ENCODE data around the gene RAG1.
A peak's percentile ranks its signal among the peaks of the same experiment; 100 is the strongest.

RAG1 gene

DNA sequence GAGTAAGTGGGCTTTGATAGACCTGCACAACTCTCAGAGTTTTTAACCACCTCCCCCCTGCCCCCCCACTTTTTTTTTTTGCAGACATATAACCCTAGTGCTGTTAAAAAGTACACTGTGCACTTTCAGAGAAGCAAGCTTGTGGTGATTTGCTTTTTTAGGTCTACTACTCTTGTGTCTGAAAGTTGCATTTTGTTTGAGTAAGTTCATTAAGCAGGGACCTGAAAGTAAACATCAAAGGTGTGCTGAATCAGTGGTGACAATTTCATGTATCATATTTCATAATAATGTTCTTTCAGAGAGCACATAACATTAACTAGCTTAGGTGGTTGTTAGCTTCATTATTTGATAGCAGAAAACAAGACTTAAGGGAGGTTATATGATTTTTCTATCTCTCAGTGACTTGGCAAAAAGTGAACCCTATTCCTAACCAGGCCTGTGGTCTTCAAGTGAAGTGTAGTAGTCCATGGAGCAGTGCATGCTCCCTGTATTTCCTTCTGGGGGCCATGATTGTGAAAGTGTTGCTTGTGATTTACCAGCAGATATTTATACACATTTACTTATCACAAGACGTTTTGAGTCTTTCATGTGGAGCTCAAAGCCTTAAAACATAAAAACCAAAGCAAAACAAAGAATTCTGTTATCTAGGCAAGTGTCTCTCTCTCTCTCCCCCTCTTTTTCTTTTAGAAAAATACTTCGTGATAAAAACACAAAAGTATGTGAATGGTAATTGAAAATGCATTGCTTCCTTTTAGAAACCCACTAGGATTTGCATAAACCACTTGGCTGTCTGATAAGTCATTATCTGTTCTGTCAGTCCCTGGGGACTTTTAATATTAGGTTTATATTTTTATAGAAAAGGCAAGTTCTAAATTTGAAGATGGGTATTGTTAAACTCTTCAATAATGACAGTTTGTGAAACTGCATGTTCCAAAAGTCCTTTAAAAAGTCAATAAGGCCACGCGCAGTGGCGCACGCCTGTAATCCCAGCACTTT, 37.7 kb downstream of the RAG1 start:
- Histone ChIP-seq H2AFZ (ENCODE audit: low read length) (no peak overlapping the region), H3K4me1 (ENCODE audit: low read length) (peaks cover 15% of the 10 kb centered on the region), H4K20me1 (ENCODE audit: insufficient read depth, low read length) (no peaks in the 10 kb centered on the region), H3K79me2 (ENCODE audit: low read length) (no peaks in the 10 kb centered on the region), H3K36me3 (replicated peaks; ENCODE audit: insufficient read depth, low read length) (no peaks in the 10 kb centered on the region), H3K4me2 (ENCODE audit: low read depth, low read length) (peak overlapping the region; percentile 76), H3K9ac (ENCODE audit: low read length) (no peak overlapping the region), H3K27ac (ENCODE audit: low read length) (peak overlapping the region; percentile 54), H3K27me3 (replicated peaks; ENCODE audit: insufficient read depth, low read length) (no peaks in the 10 kb centered on the region), H3K4me3 (ENCODE audit: low read length) (peak overlapping the region; percentile 20; the same call in 1 of the 2 replicates), H3F3A (ENCODE audit: insufficient read depth, low read length) (peaks cover 16% of the 10 kb centered on the region), H3K9me2 (replicated peaks; ENCODE audit: insufficient read depth, low read length) (no peaks in the 10 kb centered on the region), H3K9me3 (replicated peaks; ENCODE audit: insufficient read depth, low read length) (no peaks in the 10 kb centered on the region)
- TF ChIP-seq EZH2 (optimal IDR thresholded peaks at IDR 0.05; ENCODE audit: low read depth, low read length) (no peak), EZH2phosphoT487 (IDR thresholded peaks at IDR 0.05; ENCODE audit: low read length) (no peak)
- TF ChIP-seq, protein P1, sequence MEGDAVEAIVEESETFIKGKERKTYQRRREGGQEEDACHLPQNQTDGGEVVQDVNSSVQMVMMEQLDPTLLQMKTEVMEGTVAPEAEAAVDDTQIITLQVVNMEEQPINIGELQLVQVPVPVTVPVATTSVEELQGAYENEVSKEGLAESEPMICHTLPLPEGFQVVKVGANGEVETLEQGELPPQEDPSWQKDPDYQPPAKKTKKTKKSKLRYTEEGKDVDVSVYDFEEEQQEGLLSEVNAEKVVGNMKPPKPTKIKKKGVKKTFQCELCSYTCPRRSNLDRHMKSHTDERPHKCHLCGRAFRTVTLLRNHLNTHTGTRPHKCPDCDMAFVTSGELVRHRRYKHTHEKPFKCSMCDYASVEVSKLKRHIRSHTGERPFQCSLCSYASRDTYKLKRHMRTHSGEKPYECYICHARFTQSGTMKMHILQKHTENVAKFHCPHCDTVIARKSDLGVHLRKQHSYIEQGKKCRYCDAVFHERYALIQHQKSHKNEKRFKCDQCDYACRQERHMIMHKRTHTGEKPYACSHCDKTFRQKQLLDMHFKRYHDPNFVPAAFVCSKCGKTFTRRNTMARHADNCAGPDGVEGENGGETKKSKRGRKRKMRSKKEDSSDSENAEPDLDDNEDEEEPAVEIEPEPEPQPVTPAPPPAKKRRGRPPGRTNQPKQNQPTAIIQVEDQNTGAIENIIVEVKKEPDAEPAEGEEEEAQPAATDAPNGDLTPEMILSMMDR (IDR thresholded peaks at IDR 0.05; ENCODE audit: low read length) = no peak
- DNase-seq = peak; percentile 78

DNA sequence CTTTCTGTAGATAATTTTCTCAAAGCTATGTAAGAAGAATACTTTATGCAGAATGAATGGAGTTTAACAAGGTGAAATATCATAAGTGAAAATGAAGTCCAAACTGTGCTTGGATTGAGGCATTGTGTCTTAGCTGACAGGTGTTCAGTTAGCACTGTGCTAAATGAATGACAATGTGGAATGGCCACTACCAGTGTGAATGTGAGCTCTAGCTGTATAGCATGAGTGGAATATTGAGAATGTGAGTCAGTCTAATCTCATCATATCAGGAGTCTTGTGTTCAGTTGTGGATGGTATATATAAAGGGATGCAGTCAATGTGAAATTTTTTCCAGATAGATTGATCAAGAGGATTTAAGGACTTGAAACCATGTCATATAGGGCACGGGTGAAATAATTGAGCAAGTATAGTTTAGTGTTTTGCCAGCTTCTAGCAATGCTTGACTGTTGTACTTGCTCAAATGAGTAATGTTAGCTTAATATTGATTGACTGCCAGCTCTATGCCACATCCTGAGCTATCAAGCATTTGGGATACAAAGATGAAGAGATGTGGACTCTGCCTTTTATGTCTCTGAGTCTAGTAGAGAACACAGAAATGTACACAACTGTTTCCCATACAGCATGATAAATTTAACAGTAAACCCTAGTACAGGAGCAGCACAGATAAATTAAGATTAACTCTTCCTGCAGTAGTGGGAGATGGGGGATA, 40.8 kb downstream of the RAG1 start:
- Histone ChIP-seq H3K27me3 (replicated peaks; ENCODE audit: insufficient read depth, low read length) (no peaks in the 10 kb centered on the region), H3K36me3 (replicated peaks; ENCODE audit: insufficient read depth, low read length) (no peaks in the 10 kb centered on the region), H3F3A (ENCODE audit: insufficient read depth, low read length) (peaks cover 16% of the 10 kb centered on the region), H4K20me1 (ENCODE audit: insufficient read depth, low read length) (no peaks in the 10 kb centered on the region), H3K9me2 (replicated peaks; ENCODE audit: insufficient read depth, low read length) (no peaks in the 10 kb centered on the region), H3K79me2 (ENCODE audit: low read length) (no peaks in the 10 kb centered on the region), H2AFZ (ENCODE audit: low read length) (no peak overlapping the region), H3K4me3 (ENCODE audit: low read length) (no peak overlapping the region), H3K4me2 (ENCODE audit: low read depth, low read length) (no peak overlapping the region), H3K9me3 (replicated peaks; ENCODE audit: insufficient read depth, low read length) (no peaks in the 10 kb centered on the region), H3K9ac (ENCODE audit: low read length) (no peak overlapping the region), H3K4me1 (ENCODE audit: low read length) (peaks cover 15% of the 10 kb centered on the region), H3K27ac (ENCODE audit: low read length) (no peak overlapping the region)
- no peak for DNase-seq
- TF ChIP-seq EZH2 (optimal IDR thresholded peaks at IDR 0.05; ENCODE audit: low read depth, low read length) (no peak), EZH2phosphoT487 (IDR thresholded peaks at IDR 0.05; ENCODE audit: low read length) (no peak)

DNA sequence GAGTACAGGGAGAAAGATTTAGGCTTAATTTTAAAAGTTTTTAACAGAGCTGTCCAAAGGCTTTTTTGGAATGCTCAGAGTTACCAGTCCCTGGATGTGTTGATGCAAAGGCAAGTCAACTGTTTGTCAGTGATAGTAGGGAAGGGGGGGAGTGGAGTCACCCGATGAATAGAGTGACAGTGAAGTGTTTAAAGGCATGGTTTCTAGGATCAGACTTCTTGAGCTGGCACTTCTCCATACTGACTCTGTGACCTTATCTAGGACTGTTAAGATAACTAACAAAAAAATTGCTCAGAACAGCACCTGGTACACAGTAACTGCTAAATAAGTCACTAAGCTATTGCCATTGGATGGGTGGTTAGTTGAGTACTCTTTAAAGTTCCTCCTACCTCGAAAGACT, 41.6 kb downstream of the RAG1 start:
- no peaks in the 10 kb centered on the region for H3K9me2 ChIP-seq (replicated peaks; ENCODE audit: insufficient read depth, low read length)
- H3K79me2 ChIP-seq (ENCODE audit: low read length) = no peaks in the 10 kb centered on the region
- H3F3A ChIP-seq (ENCODE audit: insufficient read depth, low read length) = peaks cover 16% of the 10 kb centered on the region
- no peak overlapping the region for H3K4me2 ChIP-seq (ENCODE audit: low read depth, low read length)
- DNase-seq = no peak
- no peaks in the 10 kb centered on the region for H3K9me3 ChIP-seq (replicated peaks; ENCODE audit: insufficient read depth, low read length)
- no peak overlapping the region for H2AFZ ChIP-seq (ENCODE audit: low read length)
- H3K4me3 ChIP-seq (ENCODE audit: low read length) = no peak overlapping the region
- no peaks in the 10 kb centered on the region for H4K20me1 ChIP-seq (ENCODE audit: insufficient read depth, low read length)
- no peak overlapping the region for H3K27ac ChIP-seq (ENCODE audit: low read length)
- H3K27me3 ChIP-seq (replicated peaks; ENCODE audit: insufficient read depth, low read length) = no peaks in the 10 kb centered on the region
- H3K9ac ChIP-seq (ENCODE audit: low read length) = no peak overlapping the region
- no peaks in the 10 kb centered on the region for H3K36me3 ChIP-seq (replicated peaks; ENCODE audit: insufficient read depth, low read length)
- H3K4me1 ChIP-seq (ENCODE audit: low read length) = peaks cover 14% of the 10 kb centered on the region
- TF ChIP-seq EZH2 (optimal IDR thresholded peaks at IDR 0.05; ENCODE audit: low read depth, low read length) = no peak
- TF ChIP-seq, protein P1 (IDR thresholded peaks at IDR 0.05; ENCODE audit: low read length) = no peak
- TF ChIP-seq EZH2phosphoT487 (IDR thresholded peaks at IDR 0.05; ENCODE audit: low read length) = no peak
